ENCODE data around the gene TRERF1. TPM values are rescaled to one million over a fixed set of nuclear protein-coding genes. Genes with fewer than 3 reads are reported as not detected.

Gene TRERF1
- total and polyA plus RNA-seq, 9 donors = 5.1 to 13.8 (median 9.7) TPM

GRCh38 chr6:42387336-42387735 lies 64.4 kb downstream of the TRERF1 start:
- Histone ChIP-seq H3K4me3 (ENCODE audit: low read length) (no peak overlapping the region), H3K36me3 (ENCODE audit: control insufficient read depth, insufficient read depth, low read length) (no peaks in the 10 kb centered on the region), H3K27ac (ENCODE audit: low read length) (no peak overlapping the region), H3K9me3 (replicated peaks; ENCODE audit: control insufficient read depth, low read depth, low read length) (no peaks in the 10 kb centered on the region), H3K4me1 (ENCODE audit: control insufficient read depth, insufficient read depth, low read length) (peaks cover 3% of the 10 kb centered on the region), H3K27me3 (ENCODE audit: control insufficient read depth, insufficient read depth, low read length) (no peaks in the 10 kb centered on the region)
- WGBS (ENCODE audit: insufficient coverage) = 86% methylated on average over 1 of the region's 4 CpGs
- no peak for DNase-seq

- WGBS (ENCODE audit: insufficient coverage) = 98% methylated on average over 5 of the region's 5 CpGs
- no peak overlapping the region for H3K27ac ChIP-seq (ENCODE audit: low read length)
Measured at GRCh38 chr6:42385339-42385738, 66.4 kb downstream of the TRERF1 start.

GRCh38 chr6:42383421-42384205 lies 68.1 kb downstream of the TRERF1 start:
- no peaks in the 10 kb centered on the region for H3K9me3 ChIP-seq (replicated peaks; ENCODE audit: control insufficient read depth, low read depth, low read length)
- no peak overlapping the region for H3K4me3 ChIP-seq (ENCODE audit: low read length)

More at GRCh38 chr6:42385339-42385738, 66.4 kb downstream of the TRERF1 start:
- H3K36me3 ChIP-seq (ENCODE audit: control insufficient read depth, insufficient read depth, low read length) = no peaks in the 10 kb centered on the region
- no peaks in the 10 kb centered on the region for H3K9me3 ChIP-seq (replicated peaks; ENCODE audit: control insufficient read depth, low read depth, low read length)
- H3K4me3 ChIP-seq (ENCODE audit: low read length) = no peak overlapping the region
- DNase-seq = no peak
- no peaks in the 10 kb centered on the region for H3K27me3 ChIP-seq (ENCODE audit: control insufficient read depth, insufficient read depth, low read length)
- H3K4me1 ChIP-seq (ENCODE audit: control insufficient read depth, insufficient read depth, low read length) = no peaks in the 10 kb centered on the region

GRCh38 chr6:42381850-42382249 lies 69.9 kb downstream of the TRERF1 start:
- Histone ChIP-seq H3K4me3 (ENCODE audit: low read length) (no peak overlapping the region), H3K4me1 (ENCODE audit: control insufficient read depth, insufficient read depth, low read length) (no peaks in the 10 kb centered on the region), H3K27me3 (ENCODE audit: control insufficient read depth, insufficient read depth, low read length) (no peaks in the 10 kb centered on the region), H3K9me3 (replicated peaks; ENCODE audit: control insufficient read depth, low read depth, low read length) (no peaks in the 10 kb centered on the region), H3K36me3 (ENCODE audit: control insufficient read depth, insufficient read depth, low read length) (no peaks in the 10 kb centered on the region), H3K27ac (ENCODE audit: low read length) (no peak overlapping the region)
- 85% methylated on average over 3 of the region's 3 CpGs for WGBS (ENCODE audit: insufficient coverage)
- DNase-seq = no peak

More at GRCh38 chr6:42383421-42384205, 68.1 kb downstream of the TRERF1 start:
- H3K27ac ChIP-seq (ENCODE audit: low read length) = no peak overlapping the region
- 25% methylated on average over 1 of the region's 6 CpGs for WGBS (ENCODE audit: insufficient coverage)
- no peaks in the 10 kb centered on the region for H3K27me3 ChIP-seq (ENCODE audit: control insufficient read depth, insufficient read depth, low read length)
- H3K4me1 ChIP-seq (ENCODE audit: control insufficient read depth, insufficient read depth, low read length) = no peaks in the 10 kb centered on the region
- no peaks in the 10 kb centered on the region for H3K36me3 ChIP-seq (ENCODE audit: control insufficient read depth, insufficient read depth, low read length)
- DNase-seq = no peak

- WGBS (ENCODE audit: insufficient coverage) = 100% methylated on average over 1 of the region's 4 CpGs
- Histone ChIP-seq H3K27ac (ENCODE audit: low read length) (no peak overlapping the region), H3K36me3 (ENCODE audit: control insufficient read depth, insufficient read depth, low read length) (no peaks in the 10 kb centered on the region), H3K27me3 (ENCODE audit: control insufficient read depth, insufficient read depth, low read length) (no peaks in the 10 kb centered on the region), H3K4me3 (ENCODE audit: low read length) (no peak overlapping the region), H3K4me1 (ENCODE audit: control insufficient read depth, insufficient read depth, low read length) (no peaks in the 10 kb centered on the region), H3K9me3 (replicated peaks; ENCODE audit: control insufficient read depth, low read depth, low read length) (no peaks in the 10 kb centered on the region)
- no peak for DNase-seq
Measured at GRCh38 chr6:42380228-42380979, 71.3 kb downstream of the TRERF1 start.

- no peaks in the 10 kb centered on the region for H3K27me3 ChIP-seq (ENCODE audit: control insufficient read depth, insufficient read depth, low read length)
- no peaks in the 10 kb centered on the region for H3K9me3 ChIP-seq (replicated peaks; ENCODE audit: control insufficient read depth, low read depth, low read length)
- WGBS (ENCODE audit: insufficient coverage) = no CpG with 5 or more reads among the region's 3 CpGs
- H3K4me1 ChIP-seq (ENCODE audit: control insufficient read depth, insufficient read depth, low read length) = no peaks in the 10 kb centered on the region
- no peaks in the 10 kb centered on the region for H3K36me3 ChIP-seq (ENCODE audit: control insufficient read depth, insufficient read depth, low read length)
- no peak overlapping the region for H3K4me3 ChIP-seq (ENCODE audit: low read length)
- no peak for DNase-seq
- H3K27ac ChIP-seq (ENCODE audit: low read length) = no peak overlapping the region
Measured at GRCh38 chr6:42378536-42378935, 73.2 kb downstream of the TRERF1 start.

GRCh38 chr6:42378125-42378524 lies 73.6 kb downstream of the TRERF1 start:
- no peaks in the 10 kb centered on the region for H3K4me1 ChIP-seq (ENCODE audit: control insufficient read depth, insufficient read depth, low read length)
- DNase-seq = no peak
- H3K4me3 ChIP-seq (ENCODE audit: low read length) = no peak overlapping the region
- no peaks in the 10 kb centered on the region for H3K27me3 ChIP-seq (ENCODE audit: control insufficient read depth, insufficient read depth, low read length)
- no CpG with 5 or more reads among the region's 5 CpGs for WGBS (ENCODE audit: insufficient coverage)
- H3K27ac ChIP-seq (ENCODE audit: low read length) = no peak overlapping the region
- H3K9me3 ChIP-seq (replicated peaks; ENCODE audit: control insufficient read depth, low read depth, low read length) = no peaks in the 10 kb centered on the region
- no peaks in the 10 kb centered on the region for H3K36me3 ChIP-seq (ENCODE audit: control insufficient read depth, insufficient read depth, low read length)

- Histone ChIP-seq H3K27ac (ENCODE audit: low read length) (no peak overlapping the region), H3K4me1 (ENCODE audit: control insufficient read depth, insufficient read depth, low read length) (no peaks in the 10 kb centered on the region)
- 94% methylated on average over 9 of the region's 10 CpGs for WGBS (ENCODE audit: insufficient coverage)
Measured at GRCh38 chr6:42375007-42375635, 76.6 kb downstream of the TRERF1 start.

GRCh38 chr6:42374018-42374669 lies 77.6 kb downstream of the TRERF1 start:
- no peak for DNase-seq
- H3K36me3 ChIP-seq (ENCODE audit: control insufficient read depth, insufficient read depth, low read length) = no peaks in the 10 kb centered on the region
- no peak overlapping the region for H3K27ac ChIP-seq (ENCODE audit: low read length)
- no peaks in the 10 kb centered on the region for H3K9me3 ChIP-seq (replicated peaks; ENCODE audit: control insufficient read depth, low read depth, low read length)
- no peak overlapping the region for H3K4me3 ChIP-seq (ENCODE audit: low read length)
- 58% methylated on average over 5 of the region's 8 CpGs for WGBS (ENCODE audit: insufficient coverage)
- H3K4me1 ChIP-seq (ENCODE audit: control insufficient read depth, insufficient read depth, low read length) = no peaks in the 10 kb centered on the region
- no peaks in the 10 kb centered on the region for H3K27me3 ChIP-seq (ENCODE audit: control insufficient read depth, insufficient read depth, low read length)

More at GRCh38 chr6:42375007-42375635, 76.6 kb downstream of the TRERF1 start:
- no peaks in the 10 kb centered on the region for H3K36me3 ChIP-seq (ENCODE audit: control insufficient read depth, insufficient read depth, low read length)
- no peaks in the 10 kb centered on the region for H3K27me3 ChIP-seq (ENCODE audit: control insufficient read depth, insufficient read depth, low read length)
- DNase-seq = no peak
- H3K9me3 ChIP-seq (replicated peaks; ENCODE audit: control insufficient read depth, low read depth, low read length) = no peaks in the 10 kb centered on the region
- no peak overlapping the region for H3K4me3 ChIP-seq (ENCODE audit: low read length)

GRCh38 chr6:42372699-42373098 lies 79.0 kb downstream of the TRERF1 start:
- DNase-seq = no peak
- Histone ChIP-seq H3K27ac (ENCODE audit: low read length) (no peak overlapping the region), H3K27me3 (ENCODE audit: control insufficient read depth, insufficient read depth, low read length) (no peaks in the 10 kb centered on the region), H3K36me3 (ENCODE audit: control insufficient read depth, insufficient read depth, low read length) (no peaks in the 10 kb centered on the region), H3K4me3 (ENCODE audit: low read length) (no peak overlapping the region), H3K9me3 (replicated peaks; ENCODE audit: control insufficient read depth, low read depth, low read length) (no peaks in the 10 kb centered on the region), H3K4me1 (ENCODE audit: control insufficient read depth, insufficient read depth, low read length) (no peaks in the 10 kb centered on the region)
- WGBS (ENCODE audit: insufficient coverage) = 43% methylated on average over 1 of the region's 4 CpGs

All from muscle of leg (tissue), 11 donors.